ENCODE results near the gene ST6GALNAC4. TPM values are rescaled to one million over a fixed set of nuclear protein-coding genes. Genes with fewer than 3 reads are reported as not detected.
A peak's percentile ranks its signal among the peaks of the same experiment; 100 is the strongest.

ST6GALNAC4 gene
- total RNA-seq, 1 experiment from 2014 or later: 25.7 TPM

DNA sequence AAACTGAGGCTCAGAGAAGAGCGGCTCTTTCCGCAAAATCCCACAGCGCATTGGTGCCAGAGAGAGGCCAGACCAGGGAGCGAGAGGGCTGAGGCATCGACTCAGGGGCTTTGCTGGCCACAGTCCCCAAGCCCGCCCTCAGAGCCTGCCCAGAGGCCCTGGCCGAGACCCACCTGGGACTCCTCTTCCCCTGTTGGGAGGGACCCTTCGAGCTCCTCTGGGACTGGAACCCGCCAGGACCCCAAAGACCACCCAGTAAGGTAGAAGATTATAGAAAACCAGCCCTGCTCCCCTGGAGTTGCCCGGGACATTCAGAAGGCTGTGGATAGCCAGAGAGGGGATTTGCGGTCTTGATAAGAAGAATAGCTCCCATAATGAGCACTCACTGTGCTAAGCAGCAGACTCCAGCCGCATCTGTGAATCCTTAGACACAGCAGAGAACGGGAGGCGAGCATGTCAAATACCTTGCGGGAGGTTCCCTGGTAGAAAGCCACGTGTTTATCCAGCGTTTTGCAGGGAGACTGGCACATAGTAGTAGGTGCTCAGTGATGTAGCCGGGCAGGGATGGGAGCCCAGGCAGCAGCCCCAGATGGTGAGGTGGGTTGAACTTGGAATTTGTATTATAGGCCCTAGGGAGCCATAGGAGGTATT is 38.7 kb downstream of the ST6GALNAC4 start:
- Mint-ChIP-seq H3K4me3 (peak overlapping the region; percentile 79), H3K9me3 (no peaks in the 10 kb centered on the region), H3K36me3 (no peaks in the 10 kb centered on the region), H3K27ac (no peak overlapping the region), H3K27me3 (ENCODE audit: low read depth) (no peaks in the 10 kb centered on the region), H3K4me1 (peaks cover 17% of the 10 kb centered on the region)
- POLR2A ChIA-PET: no interaction called here
- ATAC-seq: peak; percentile 15
- no peak for TF ChIP-seq ZNF416 (CRISPR knock-in tag; IDR thresholded peaks at IDR 0.05)
- TF ChIP-seq, protein P1, sequence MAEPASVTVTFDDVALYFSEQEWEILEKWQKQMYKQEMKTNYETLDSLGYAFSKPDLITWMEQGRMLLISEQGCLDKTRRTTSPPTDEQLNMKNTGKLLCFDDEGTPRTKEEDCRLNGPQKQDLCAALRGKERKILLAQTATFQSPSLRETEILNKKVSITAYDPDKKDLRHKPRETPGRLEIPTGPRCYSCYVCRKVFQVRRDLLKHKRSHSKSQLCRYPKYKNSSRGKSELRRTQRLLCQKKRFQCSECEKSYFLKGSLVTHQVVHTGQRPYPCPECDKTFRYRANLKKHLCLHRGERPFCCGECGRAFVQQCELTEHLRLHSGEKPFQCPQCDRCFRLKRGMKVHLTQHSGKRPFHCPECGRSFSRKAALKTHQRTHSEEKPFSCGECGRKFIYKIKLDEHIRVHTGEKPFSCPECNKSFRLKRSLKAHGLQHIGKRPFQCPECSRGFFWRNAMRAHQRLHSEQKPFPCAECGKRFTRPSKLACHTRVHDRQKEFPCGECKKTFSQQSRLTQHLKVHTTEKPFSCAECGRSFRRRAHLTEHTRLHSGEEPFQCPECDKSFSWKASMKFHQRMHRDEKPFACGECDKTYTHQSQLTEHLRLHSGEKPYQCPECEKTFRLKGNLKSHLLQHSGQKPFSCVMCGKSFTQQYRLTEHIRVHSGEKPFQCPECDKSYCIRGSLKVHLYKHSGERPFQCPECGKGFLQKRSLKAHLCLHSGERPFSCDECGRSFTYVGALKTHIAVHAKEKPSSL (CRISPR knock-in tag; conservative IDR thresholded peaks at IDR 0.05): no peak
- TF ChIP-seq, protein P2, sequence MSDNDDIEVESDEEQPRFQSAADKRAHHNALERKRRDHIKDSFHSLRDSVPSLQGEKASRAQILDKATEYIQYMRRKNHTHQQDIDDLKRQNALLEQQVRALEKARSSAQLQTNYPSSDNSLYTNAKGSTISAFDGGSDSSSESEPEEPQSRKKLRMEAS (CRISPR knock-in tag; IDR thresholded peaks at IDR 0.05): no peak
- no peak for TF ChIP-seq SMAD3 (CRISPR knock-in tag; IDR thresholded peaks at IDR 0.05; ENCODE audit: borderline replicate concordance)
- TF ChIP-seq, protein P3, sequence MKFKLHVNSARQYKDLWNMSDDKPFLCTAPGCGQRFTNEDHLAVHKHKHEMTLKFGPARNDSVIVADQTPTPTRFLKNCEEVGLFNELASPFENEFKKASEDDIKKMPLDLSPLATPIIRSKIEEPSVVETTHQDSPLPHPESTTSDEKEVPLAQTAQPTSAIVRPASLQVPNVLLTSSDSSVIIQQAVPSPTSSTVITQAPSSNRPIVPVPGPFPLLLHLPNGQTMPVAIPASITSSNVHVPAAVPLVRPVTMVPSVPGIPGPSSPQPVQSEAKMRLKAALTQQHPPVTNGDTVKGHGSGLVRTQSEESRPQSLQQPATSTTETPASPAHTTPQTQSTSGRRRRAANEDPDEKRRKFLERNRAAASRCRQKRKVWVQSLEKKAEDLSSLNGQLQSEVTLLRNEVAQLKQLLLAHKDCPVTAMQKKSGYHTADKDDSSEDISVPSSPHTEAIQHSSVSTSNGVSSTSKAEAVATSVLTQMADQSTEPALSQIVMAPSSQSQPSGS (CRISPR knock-in tag; IDR thresholded peaks at IDR 0.05; ENCODE audit: borderline replicate concordance, low read depth): no peak
- TF ChIP-seq, protein P4, sequence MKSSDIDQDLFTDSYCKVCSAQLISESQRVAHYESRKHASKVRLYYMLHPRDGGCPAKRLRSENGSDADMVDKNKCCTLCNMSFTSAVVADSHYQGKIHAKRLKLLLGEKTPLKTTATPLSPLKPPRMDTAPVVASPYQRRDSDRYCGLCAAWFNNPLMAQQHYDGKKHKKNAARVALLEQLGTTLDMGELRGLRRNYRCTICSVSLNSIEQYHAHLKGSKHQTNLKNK (CRISPR knock-in tag; IDR thresholded peaks at IDR 0.05): no peak
- TF ChIP-seq, protein P5, sequence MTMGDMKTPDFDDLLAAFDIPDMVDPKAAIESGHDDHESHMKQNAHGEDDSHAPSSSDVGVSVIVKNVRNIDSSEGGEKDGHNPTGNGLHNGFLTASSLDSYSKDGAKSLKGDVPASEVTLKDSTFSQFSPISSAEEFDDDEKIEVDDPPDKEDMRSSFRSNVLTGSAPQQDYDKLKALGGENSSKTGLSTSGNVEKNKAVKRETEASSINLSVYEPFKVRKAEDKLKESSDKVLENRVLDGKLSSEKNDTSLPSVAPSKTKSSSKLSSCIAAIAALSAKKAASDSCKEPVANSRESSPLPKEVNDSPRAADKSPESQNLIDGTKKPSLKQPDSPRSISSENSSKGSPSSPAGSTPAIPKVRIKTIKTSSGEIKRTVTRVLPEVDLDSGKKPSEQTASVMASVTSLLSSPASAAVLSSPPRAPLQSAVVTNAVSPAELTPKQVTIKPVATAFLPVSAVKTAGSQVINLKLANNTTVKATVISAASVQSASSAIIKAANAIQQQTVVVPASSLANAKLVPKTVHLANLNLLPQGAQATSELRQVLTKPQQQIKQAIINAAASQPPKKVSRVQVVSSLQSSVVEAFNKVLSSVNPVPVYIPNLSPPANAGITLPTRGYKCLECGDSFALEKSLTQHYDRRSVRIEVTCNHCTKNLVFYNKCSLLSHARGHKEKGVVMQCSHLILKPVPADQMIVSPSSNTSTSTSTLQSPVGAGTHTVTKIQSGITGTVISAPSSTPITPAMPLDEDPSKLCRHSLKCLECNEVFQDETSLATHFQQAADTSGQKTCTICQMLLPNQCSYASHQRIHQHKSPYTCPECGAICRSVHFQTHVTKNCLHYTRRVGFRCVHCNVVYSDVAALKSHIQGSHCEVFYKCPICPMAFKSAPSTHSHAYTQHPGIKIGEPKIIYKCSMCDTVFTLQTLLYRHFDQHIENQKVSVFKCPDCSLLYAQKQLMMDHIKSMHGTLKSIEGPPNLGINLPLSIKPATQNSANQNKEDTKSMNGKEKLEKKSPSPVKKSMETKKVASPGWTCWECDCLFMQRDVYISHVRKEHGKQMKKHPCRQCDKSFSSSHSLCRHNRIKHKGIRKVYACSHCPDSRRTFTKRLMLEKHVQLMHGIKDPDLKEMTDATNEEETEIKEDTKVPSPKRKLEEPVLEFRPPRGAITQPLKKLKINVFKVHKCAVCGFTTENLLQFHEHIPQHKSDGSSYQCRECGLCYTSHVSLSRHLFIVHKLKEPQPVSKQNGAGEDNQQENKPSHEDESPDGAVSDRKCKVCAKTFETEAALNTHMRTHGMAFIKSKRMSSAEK (CRISPR knock-in tag; IDR thresholded peaks at IDR 0.05; ENCODE audit: borderline replicate concordance): no peak
- TF ChIP-seq ZNF423 (CRISPR knock-in tag; IDR thresholded peaks at IDR 0.05): no peak
- TF ChIP-seq NFATC4 (CRISPR knock-in tag; IDR thresholded peaks at IDR 0.05): no peak
- no peak for TF ChIP-seq GRHL2 (CRISPR knock-in tag; IDR thresholded peaks at IDR 0.05; ENCODE audit: insufficient replicate concordance, severe bottlenecking)
- TF ChIP-seq, protein P6, sequence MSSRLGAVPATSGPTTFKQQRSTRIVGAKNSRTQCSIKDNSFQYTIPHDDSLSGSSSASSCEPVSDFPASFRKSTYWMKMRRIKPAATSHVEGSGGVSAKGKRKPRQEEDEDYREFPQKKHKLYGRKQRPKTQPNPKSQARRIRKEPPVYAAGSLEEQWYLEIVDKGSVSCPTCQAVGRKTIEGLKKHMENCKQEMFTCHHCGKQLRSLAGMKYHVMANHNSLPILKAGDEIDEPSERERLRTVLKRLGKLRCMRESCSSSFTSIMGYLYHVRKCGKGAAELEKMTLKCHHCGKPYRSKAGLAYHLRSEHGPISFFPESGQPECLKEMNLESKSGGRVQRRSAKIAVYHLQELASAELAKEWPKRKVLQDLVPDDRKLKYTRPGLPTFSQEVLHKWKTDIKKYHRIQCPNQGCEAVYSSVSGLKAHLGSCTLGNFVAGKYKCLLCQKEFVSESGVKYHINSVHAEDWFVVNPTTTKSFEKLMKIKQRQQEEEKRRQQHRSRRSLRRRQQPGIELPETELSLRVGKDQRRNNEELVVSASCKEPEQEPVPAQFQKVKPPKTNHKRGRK (CRISPR knock-in tag; IDR thresholded peaks at IDR 0.05; ENCODE audit: borderline replicate concordance): no peak
- TF ChIP-seq, protein P7, sequence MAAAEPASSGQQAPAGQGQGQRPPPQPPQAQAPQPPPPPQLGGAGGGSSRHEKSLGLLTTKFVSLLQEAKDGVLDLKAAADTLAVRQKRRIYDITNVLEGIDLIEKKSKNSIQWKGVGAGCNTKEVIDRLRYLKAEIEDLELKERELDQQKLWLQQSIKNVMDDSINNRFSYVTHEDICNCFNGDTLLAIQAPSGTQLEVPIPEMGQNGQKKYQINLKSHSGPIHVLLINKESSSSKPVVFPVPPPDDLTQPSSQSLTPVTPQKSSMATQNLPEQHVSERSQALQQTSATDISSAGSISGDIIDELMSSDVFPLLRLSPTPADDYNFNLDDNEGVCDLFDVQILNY (CRISPR knock-in tag; IDR thresholded peaks at IDR 0.05): no peak
- TF ChIP-seq ZNF232 (CRISPR knock-in tag; IDR thresholded peaks at IDR 0.05): no peak
- TF ChIP-seq, protein P8, sequence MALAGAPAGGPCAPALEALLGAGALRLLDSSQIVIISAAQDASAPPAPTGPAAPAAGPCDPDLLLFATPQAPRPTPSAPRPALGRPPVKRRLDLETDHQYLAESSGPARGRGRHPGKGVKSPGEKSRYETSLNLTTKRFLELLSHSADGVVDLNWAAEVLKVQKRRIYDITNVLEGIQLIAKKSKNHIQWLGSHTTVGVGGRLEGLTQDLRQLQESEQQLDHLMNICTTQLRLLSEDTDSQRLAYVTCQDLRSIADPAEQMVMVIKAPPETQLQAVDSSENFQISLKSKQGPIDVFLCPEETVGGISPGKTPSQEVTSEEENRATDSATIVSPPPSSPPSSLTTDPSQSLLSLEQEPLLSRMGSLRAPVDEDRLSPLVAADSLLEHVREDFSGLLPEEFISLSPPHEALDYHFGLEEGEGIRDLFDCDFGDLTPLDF (CRISPR knock-in tag; IDR thresholded peaks at IDR 0.05): no peak
- TF ChIP-seq ELF4 (CRISPR knock-in tag; IDR thresholded peaks at IDR 0.05; ENCODE audit: low read depth): no peak
- TF ChIP-seq, protein P9, sequence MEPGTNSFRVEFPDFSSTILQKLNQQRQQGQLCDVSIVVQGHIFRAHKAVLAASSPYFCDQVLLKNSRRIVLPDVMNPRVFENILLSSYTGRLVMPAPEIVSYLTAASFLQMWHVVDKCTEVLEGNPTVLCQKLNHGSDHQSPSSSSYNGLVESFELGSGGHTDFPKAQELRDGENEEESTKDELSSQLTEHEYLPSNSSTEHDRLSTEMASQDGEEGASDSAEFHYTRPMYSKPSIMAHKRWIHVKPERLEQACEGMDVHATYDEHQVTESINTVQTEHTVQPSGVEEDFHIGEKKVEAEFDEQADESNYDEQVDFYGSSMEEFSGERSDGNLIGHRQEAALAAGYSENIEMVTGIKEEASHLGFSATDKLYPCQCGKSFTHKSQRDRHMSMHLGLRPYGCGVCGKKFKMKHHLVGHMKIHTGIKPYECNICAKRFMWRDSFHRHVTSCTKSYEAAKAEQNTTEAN (CRISPR knock-in tag; IDR thresholded peaks at IDR 0.05): no peak
- TF ChIP-seq SP1 (CRISPR knock-in tag; conservative IDR thresholded peaks at IDR 0.05): no peak
- TF ChIP-seq, protein P10, sequence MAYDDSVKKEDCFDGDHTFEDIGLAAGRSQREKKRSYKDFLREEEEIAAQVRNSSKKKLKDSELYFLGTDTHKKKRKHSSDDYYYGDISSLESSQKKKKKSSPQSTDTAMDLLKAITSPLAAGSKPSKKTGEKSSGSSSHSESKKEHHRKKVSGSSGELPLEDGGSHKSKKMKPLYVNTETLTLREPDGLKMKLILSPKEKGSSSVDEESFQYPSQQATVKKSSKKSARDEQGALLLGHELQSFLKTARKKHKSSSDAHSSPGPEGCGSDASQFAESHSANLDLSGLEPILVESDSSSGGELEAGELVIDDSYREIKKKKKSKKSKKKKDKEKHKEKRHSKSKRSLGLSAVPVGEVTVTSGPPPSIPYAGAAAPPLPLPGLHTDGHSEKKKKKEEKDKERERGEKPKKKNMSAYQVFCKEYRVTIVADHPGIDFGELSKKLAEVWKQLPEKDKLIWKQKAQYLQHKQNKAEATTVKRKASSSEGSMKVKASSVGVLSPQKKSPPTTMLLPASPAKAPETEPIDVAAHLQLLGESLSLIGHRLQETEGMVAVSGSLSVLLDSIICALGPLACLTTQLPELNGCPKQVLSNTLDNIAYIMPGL (CRISPR knock-in tag; IDR thresholded peaks at IDR 0.05): no peak
- no peak for TF ChIP-seq CREB1 (CRISPR knock-in tag; IDR thresholded peaks at IDR 0.05)
- DNase-seq (ENCODE audit: low spot score): no peak
- CTCF ChIA-PET: interaction anchor here (1.0 to 3.0 kb wide), 6 partner anchors 9 to 143 kb away, joined by 3 to 17 read pairs (median 9); partner anchors contain the start of gene TOR2A

All from WTC11 (cell line).